HEK293T (cell line): Measurements from ENCODE around the gene SLC2A14.
"Not testable (repeated sequence)": the region's sequence is repeated elsewhere in the genome, so short reads cannot be mapped to it uniquely, and the experiment has no call there.

Experiments
- ARNT ChIP-seq: fragments of 450-650 bp; IDR thresholded peaks from 2 replicates; pipeline ENCODE4 v1.6.1; 2017; ENCODE audit warnings: mild to moderate bottlenecking
- ELF4 ChIP-seq: fragments of 450-650 bp; IDR thresholded peaks from 2 replicates; pipeline ENCODE4 v1.6.1; 2017; ENCODE audit warnings: antibody characterized with exemption
- FOXK2 ChIP-seq: fragments of 450-650 bp; IDR thresholded peaks from 2 replicates; pipeline ENCODE4 v1.6.1; 2016; ENCODE audit warnings: mild to moderate bottlenecking
- LEF1 ChIP-seq: fragments of 450-650 bp; IDR thresholded peaks from 2 replicates; pipeline ENCODE4 v1.6.1; 2017; ENCODE audit warnings: mild to moderate bottlenecking, borderline replicate concordance
- SP1 ChIP-seq: fragments of 450-650 bp; IDR thresholded peaks from 2 replicates; pipeline ENCODE4 v1.6.1; 2017
- TF ChIP-seq, protein P1 (sequence below): fragments of 450-650 bp; IDR thresholded peaks from 2 replicates; pipeline ENCODE4 v1.6.1; 2016

DNA sequence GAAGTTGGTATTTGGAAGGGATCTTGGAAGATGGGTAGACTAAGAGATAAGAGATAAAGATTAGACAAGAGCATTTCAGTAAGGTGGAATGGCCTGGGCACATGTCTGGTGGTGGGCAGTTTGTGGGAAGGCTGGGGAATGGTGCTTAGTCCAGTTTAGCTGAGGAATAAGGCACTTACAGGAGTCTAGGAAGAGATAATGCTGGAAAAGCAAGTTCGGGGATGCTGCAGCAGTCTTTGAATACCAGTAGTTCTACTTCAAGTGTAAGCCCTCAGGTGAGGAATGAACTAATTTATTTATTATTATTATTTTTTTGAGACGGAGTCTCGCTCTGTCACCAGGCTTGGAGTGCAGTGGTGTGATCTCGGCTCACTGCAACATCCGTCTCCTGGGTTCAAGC, 22.6 kb downstream of the SLC2A14 start:
- TF ChIP-seq SP1, ELF4, FOXK2, ARNT, LEF1: not testable (repeated sequence)
- TF ChIP-seq, protein P1, sequence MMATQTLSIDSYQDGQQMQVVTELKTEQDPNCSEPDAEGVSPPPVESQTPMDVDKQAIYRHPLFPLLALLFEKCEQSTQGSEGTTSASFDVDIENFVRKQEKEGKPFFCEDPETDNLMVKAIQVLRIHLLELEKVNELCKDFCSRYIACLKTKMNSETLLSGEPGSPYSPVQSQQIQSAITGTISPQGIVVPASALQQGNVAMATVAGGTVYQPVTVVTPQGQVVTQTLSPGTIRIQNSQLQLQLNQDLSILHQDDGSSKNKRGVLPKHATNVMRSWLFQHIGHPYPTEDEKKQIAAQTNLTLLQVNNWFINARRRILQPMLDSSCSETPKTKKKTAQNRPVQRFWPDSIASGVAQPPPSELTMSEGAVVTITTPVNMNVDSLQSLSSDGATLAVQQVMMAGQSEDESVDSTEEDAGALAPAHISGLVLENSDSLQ = not testable (repeated sequence)
